IMR-90 (cell line): Measurements from ENCODE around the gene CABP5. TPM values are rescaled to one million over a fixed set of nuclear protein-coding genes. Genes with fewer than 3 reads are reported as not detected.

Experiments used
- ATAC-seq: fragments of 200-7000 bp; cut with Tn5 transposase; 2 replicates; pipeline ENCODE4 v1.9.1; 2020; ENCODE audit warnings: low read depth, mild to moderate bottlenecking, moderate library complexity
- BruUV-seq: library from RNA; stranded (reverse); fragments of 400-500 nt; replicated peaks from 2 replicates; lab custom pipeline; 2021; lab: Mats Ljungman, UMichigan
- CTCF ChIA-PET: fragments of 300-600 bp; formaldehyde crosslinking; extraction: SDS; loops from one replicate; lab custom pipeline; 2021; ENCODE audit warnings: antibody characterized with exemption; lab: Yijun Ruan, JAX
- POLR2A ChIA-PET: fragments of 300-600 bp; sonication (Branson Sonifier 250); formaldehyde crosslinking; loops from one replicate; lab custom pipeline; 2022; ENCODE audit warnings: antibody characterized with exemption; ENCODE audit not compliant: unreplicated experiment; lab: Charles Lee
- DNase-seq: peaks from one replicate; pipeline ENCODE4 v3.0.0; 2013
- H2AFZ ChIP-seq: replicated peaks from 2 replicates; pipeline ENCODE3; 2013; ENCODE audit warnings: low read length, mild to moderate bottlenecking; ENCODE audit not compliant: poor library complexity
- H2AK5ac ChIP-seq: 2 replicates; pipeline ENCODE4 v1.6.1; 2013; ENCODE audit warnings: low read depth, low read length, inconsistent platforms
- H2AK9ac ChIP-seq: replicated peaks from 2 replicates; pipeline ENCODE3; 2013; ENCODE audit warnings: mild to moderate bottlenecking, low read depth, low read length, moderate library complexity; ENCODE audit not compliant: poor library complexity
- H2BK120ac ChIP-seq: 2 replicates; pipeline ENCODE4 v1.6.1; 2013; ENCODE audit warnings: low read depth, low read length, inconsistent platforms
- H2BK15ac ChIP-seq: 3 replicates; pipeline ENCODE4 v1.6.1; 2013; ENCODE audit warnings: low read depth, low read length, inconsistent platforms
- H2BK20ac ChIP-seq: 2 replicates; pipeline ENCODE4 v1.6.1; 2013; ENCODE audit warnings: low read depth, mild to moderate bottlenecking, inconsistent platforms, low read length, moderate library complexity
- H2BK5ac ChIP-seq: 2 replicates; pipeline ENCODE4 v1.6.1; 2013; ENCODE audit warnings: mild to moderate bottlenecking, low read depth, low read length, inconsistent platforms; ENCODE audit not compliant: poor library complexity, severe bottlenecking
- H3K14ac ChIP-seq: replicated peaks from 2 replicates; pipeline ENCODE4 v1.6.1; 2013; ENCODE audit warnings: low read depth, low read length, inconsistent platforms
- H3K18ac ChIP-seq: 2 replicates; pipeline ENCODE4 v1.6.1; 2013; ENCODE audit warnings: low read depth, low read length, control low read depth
- H3K23ac ChIP-seq: 2 replicates; pipeline ENCODE4 v1.6.1; 2013; ENCODE audit warnings: low read depth, low read length, inconsistent platforms
- H3K27ac ChIP-seq: 2 replicates; pipeline ENCODE4 v1.5.1; 2013; ENCODE audit warnings: mild to moderate bottlenecking, control low read depth, low read length; ENCODE audit not compliant: insufficient read depth
- H3K27me3 ChIP-seq: 2 replicates; pipeline ENCODE4 v1.6.1; 2013; ENCODE audit warnings: low read length; ENCODE audit not compliant: control insufficient read depth, insufficient read depth
- H3K36me3 ChIP-seq: 2 replicates; pipeline ENCODE4 v1.6.1; 2013; ENCODE audit warnings: low read length, mixed read lengths; ENCODE audit not compliant: control insufficient read depth, insufficient read depth
- H3K4ac ChIP-seq: 2 replicates; pipeline ENCODE4 v1.6.1; 2013; ENCODE audit warnings: low read depth, low read length, inconsistent platforms
- H3K4me1 ChIP-seq: 2 replicates; pipeline ENCODE4 v1.6.1; 2013; ENCODE audit warnings: low read length, mixed read lengths; ENCODE audit not compliant: control insufficient read depth, insufficient read depth
- H3K4me2 ChIP-seq: 2 replicates; pipeline ENCODE4 v1.6.1; 2013; ENCODE audit warnings: low read depth, mild to moderate bottlenecking, control low read depth, low read length, moderate library complexity
- H3K4me3 ChIP-seq: 2 replicates; pipeline ENCODE4 v1.5.1; 2013; ENCODE audit warnings: low read depth, mild to moderate bottlenecking, control low read depth, low read length, moderate library complexity; ENCODE audit not compliant: insufficient read depth
- H3K56ac ChIP-seq: 2 replicates; pipeline ENCODE4 v1.6.1; 2013; ENCODE audit warnings: low read length, inconsistent platforms; ENCODE audit not compliant: insufficient read depth; ENCODE audit errors: extremely low read depth
- H3K79me1 ChIP-seq, 2 experiments: 2 replicates each; pipeline ENCODE4 v1.6.1; 2013; ENCODE audit warnings: low read length in 2 of 2, inconsistent platforms in 1 of 2, low read depth in 1 of 2
- H3K9ac ChIP-seq: 2 replicates; pipeline ENCODE4 v1.6.1; 2013; ENCODE audit warnings: low read depth, low read length, control low read depth
- H3K9me1 ChIP-seq: 2 replicates; pipeline ENCODE4 v1.6.1; 2013; ENCODE audit warnings: low read length, inconsistent platforms; ENCODE audit not compliant: insufficient read depth
- H3K9me3 ChIP-seq: 2 replicates; pipeline ENCODE4 v1.6.1; 2013; ENCODE audit warnings: low read length; ENCODE audit not compliant: control insufficient read depth, insufficient read depth
- H4K20me1 ChIP-seq: 2 replicates; pipeline ENCODE4 v1.6.1; 2013; ENCODE audit warnings: low read length, inconsistent platforms; ENCODE audit not compliant: insufficient read depth
- H4K5ac ChIP-seq: 2 replicates; pipeline ENCODE4 v1.6.1; 2013; ENCODE audit warnings: mild to moderate bottlenecking, low read depth, low read length, control low read depth
- H4K8ac ChIP-seq, 2 experiments: 2 replicates each; pipeline ENCODE4 v1.6.1; 2013; ENCODE audit warnings: low read depth in 2 of 2, low read length in 2 of 2, control low read depth in 1 of 2, inconsistent platforms in 1 of 2
- H4K91ac ChIP-seq: 2 replicates; pipeline ENCODE4 v1.6.1; 2013; ENCODE audit warnings: low read depth, low read length, inconsistent platforms; ENCODE audit not compliant: insufficient read depth
- BHLHE40 ChIP-seq: fragments of 150-350 bp; IDR thresholded peaks from 2 replicates; pipeline ENCODE4 v1.6.1; 2016; ENCODE audit warnings: mild to moderate bottlenecking, low read depth, low read length
- CEBPB ChIP-seq: IDR thresholded peaks from 2 replicates; pipeline ENCODE4 v1.6.1; 2012; ENCODE audit warnings: low read depth, low read length, improper control_type of control experiment
- CHD1 ChIP-seq: IDR thresholded peaks from 2 replicates; pipeline ENCODE4 v1.6.1; 2012; ENCODE audit warnings: low read depth, low read length, improper control_type of control experiment
- FOS ChIP-seq: fragments of 150-350 bp; IDR thresholded peaks from 2 replicates; pipeline ENCODE4 v1.6.1; 2016; ENCODE audit warnings: low read depth, low read length
- MAFK ChIP-seq: IDR thresholded peaks from 2 replicates; pipeline ENCODE4 v1.6.1; 2012; ENCODE audit warnings: low read depth, low read length, improper control_type of control experiment
- MAZ ChIP-seq: IDR thresholded peaks from 2 replicates; pipeline ENCODE4 v1.6.1; 2012; ENCODE audit warnings: low read depth, mild to moderate bottlenecking, low read length, improper control_type of control experiment, moderate library complexity, borderline replicate concordance
- RAD21 ChIP-seq: IDR thresholded peaks from 2 replicates; pipeline ENCODE4 v1.6.1; 2012; ENCODE audit warnings: low read length, improper control_type of control experiment
- RCOR1 ChIP-seq: IDR thresholded peaks from 2 replicates; pipeline ENCODE4 v1.6.1; 2012; ENCODE audit warnings: mild to moderate bottlenecking, low read length, improper control_type of control experiment; ENCODE audit not compliant: insufficient replicate concordance
- WGBS, 2 experiments: methylation state at CpG; one replicate each; pipeline versions ENCODE4 v1.1.5 to v1.1.7; 2013; ENCODE audit warnings: missing lambda C conversion rate in 2 of 2; ENCODE audit not compliant: insufficient read length in 1 of 2; ENCODE audit errors: extremely low coverage in 2 of 2; 5-methylcytosine and 5-hydroxymethylcytosine counted together
- dilution Hi-C: fragments of 300-500 bp; cut with HindIII; formaldehyde crosslinking; loops from one replicate; pipeline ENCODE4 v1.14.3; 2018; ENCODE audit warnings: low sequenced_read_pairs; ENCODE audit not compliant: unreplicated experiment
- in situ Hi-C: fragments of 300-500 bp; cut with MboI; formaldehyde crosslinking; loops from 3 replicates; pipeline ENCODE4 v1.14.3; 2019; ENCODE audit warnings: low sequenced_read_pairs, inconsistent platforms, mixed read lengths
- intact Hi-C: fragments of 100-400 bp; cut with micrococcal nuclease; formaldehyde crosslinking; loops from 2 replicates; pipeline ENCODE4 v1.10.0; 2022
- polyA plus RNA-seq, 3 experiments: library from polyadenylated mRNA; depleted of rRNA; stranded (reverse); fragments of >200 nt; gene quantifications; 2 replicates each; pipeline ENCODE4 v1.2.3, GENCODE V29; 2012; ENCODE audit warnings: low replicate concordance in 1 of 3
- total RNA-seq: library from RNA; depleted of rRNA; stranded (reverse); fragments of >200 nt; gene quantifications from 2 replicates; pipeline ENCODE4 v1.2.3, GENCODE V29; 2012

CABP5 gene
- total and polyA plus RNA-seq, 2 of the 4 experiments (the other 2 are of a cell fraction) = not detected

DNA sequence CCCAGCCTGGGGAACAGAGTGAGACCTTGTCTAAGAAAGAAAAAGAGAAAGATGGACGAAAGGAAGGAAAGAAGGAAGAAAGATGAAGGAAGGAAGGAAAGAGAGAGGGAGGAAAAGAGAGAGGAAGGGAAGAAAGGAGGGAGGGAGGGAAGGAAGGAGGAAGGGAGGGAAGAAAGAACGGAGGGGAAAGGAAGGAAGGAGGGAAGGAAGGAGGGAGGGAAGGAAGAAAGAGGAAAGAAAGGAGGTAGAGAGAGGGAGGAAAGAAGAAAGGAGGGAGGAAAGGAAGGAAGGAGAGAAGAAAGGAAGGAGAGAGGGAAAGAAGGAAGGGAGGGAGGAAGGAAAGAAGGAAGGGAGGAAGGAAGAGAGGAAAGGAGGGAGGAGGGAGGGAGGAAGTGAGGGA, 20.9 kb downstream of the CABP5 start:
- Histone ChIP-seq H3K9me3 (no peaks in the 10 kb centered on the region), H2AK5ac (no peak overlapping the region), H2BK15ac (no peak overlapping the region), H3K4me3 (no peak overlapping the region), H3K36me3 (no peaks in the 10 kb centered on the region), H2BK120ac (no peak overlapping the region), H3K56ac (no peak overlapping the region), H3K27me3 (no peaks in the 10 kb centered on the region; the same call in 1 of the 2 replicates), H3K4ac (no peak overlapping the region), H3K9ac (no peak overlapping the region), H2AFZ (no peak overlapping the region), H3K23ac (no peak overlapping the region), H3K4me2 (no peak overlapping the region), H4K8ac (no peak overlapping the region), H3K9me1 (no peaks in the 10 kb centered on the region), H3K14ac (no peak overlapping the region), H3K27ac (no peak overlapping the region), H3K18ac (no peak overlapping the region), H4K91ac (no peak overlapping the region), H2BK5ac (no peak overlapping the region), H2BK20ac (no peak overlapping the region), H3K79me1 (no peaks in the 10 kb centered on the region), H3K4me1 (no peaks in the 10 kb centered on the region), H4K5ac (no peak overlapping the region), H2AK9ac (no peak overlapping the region), H4K20me1 (no peaks in the 10 kb centered on the region)
- in situ Hi-C loops (no loop called here), intact Hi-C loops (no loop called here), dilution Hi-C loops (no loop called here)
- TF ChIP-seq FOS = no peak
- TF ChIP-seq RCOR1 = no peak
- no peak for TF ChIP-seq MAZ
- TF ChIP-seq RAD21 = no peak
- TF ChIP-seq BHLHE40 = no peak
- no peak for TF ChIP-seq MAFK
- TF ChIP-seq CHD1 = no peak
- no peak for TF ChIP-seq CEBPB
- ChIA-PET CTCF (no interaction called here), POLR2A (no interaction called here)
- 25% methylated on average over 2 of the region's 2 CpGs; no CpG with 5 or more reads in 1 of the 2 experiments for WGBS, 2 experiments
- no TSS peak for BruUV-seq
- DNase-seq = no peak
- ATAC-seq = no peak
